Esophagus muscularis mucosa (tissue), 4 donors: ENCODE results near the gene PKHD1.

ENCODE experiments used
- EP300 ChIP-seq: sonication (generic); formaldehyde crosslinking; IDR thresholded peaks from one replicate; pipeline ENCODE4 v1.6.1; 2017; ENCODE audit warnings: antibody characterized with exemption
- POLR2A ChIP-seq: fragments of 450-650 bp; IDR thresholded peaks from one replicate; pipeline ENCODE4 v1.6.1; 2017; ENCODE audit warnings: antibody characterized with exemption, moderate library complexity, mild to moderate bottlenecking, low read depth
- POLR2AphosphoS5 ChIP-seq, 2 donors: sonication (generic); formaldehyde crosslinking; IDR thresholded peaks; one replicate each; pipeline ENCODE4 v1.6.1; 2017; ENCODE audit warnings: antibody characterized with exemption in 2 of 2
- TF ChIP-seq, protein P1 (sequence below), 3 experiments: fragments of 200-600 bp in 2 of 3; fragments of 450-650 bp in 1 of 3; sonication (generic) in 2 of 3; IDR thresholded peaks; one replicate each; pipeline ENCODE4 v1.5.1; 2017 to 2019; ENCODE audit warnings: antibody characterized with exemption in 3 of 3, mild to moderate bottlenecking in 2 of 3, moderate library complexity in 1 of 3

DNA sequence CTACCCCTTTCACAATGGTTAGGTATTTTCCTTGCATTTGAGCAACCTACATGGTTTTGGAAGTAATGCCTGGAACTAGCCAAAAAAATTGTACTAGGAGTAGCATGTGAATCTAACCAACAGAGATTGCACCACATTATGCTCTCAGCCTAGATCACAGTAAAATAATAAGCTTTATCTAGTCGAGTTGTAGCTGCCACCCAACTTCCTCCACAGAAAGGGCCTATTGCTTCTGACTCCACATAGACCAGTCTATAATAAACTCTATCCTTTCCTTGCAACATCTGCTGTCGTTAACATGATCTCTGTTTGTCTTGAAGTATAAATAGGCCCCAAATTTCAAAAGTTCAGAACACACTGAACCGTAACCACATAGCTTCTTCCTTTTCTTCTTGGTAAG lies 375.5 kb downstream of the PKHD1 start:
- TF ChIP-seq, protein P1, sequence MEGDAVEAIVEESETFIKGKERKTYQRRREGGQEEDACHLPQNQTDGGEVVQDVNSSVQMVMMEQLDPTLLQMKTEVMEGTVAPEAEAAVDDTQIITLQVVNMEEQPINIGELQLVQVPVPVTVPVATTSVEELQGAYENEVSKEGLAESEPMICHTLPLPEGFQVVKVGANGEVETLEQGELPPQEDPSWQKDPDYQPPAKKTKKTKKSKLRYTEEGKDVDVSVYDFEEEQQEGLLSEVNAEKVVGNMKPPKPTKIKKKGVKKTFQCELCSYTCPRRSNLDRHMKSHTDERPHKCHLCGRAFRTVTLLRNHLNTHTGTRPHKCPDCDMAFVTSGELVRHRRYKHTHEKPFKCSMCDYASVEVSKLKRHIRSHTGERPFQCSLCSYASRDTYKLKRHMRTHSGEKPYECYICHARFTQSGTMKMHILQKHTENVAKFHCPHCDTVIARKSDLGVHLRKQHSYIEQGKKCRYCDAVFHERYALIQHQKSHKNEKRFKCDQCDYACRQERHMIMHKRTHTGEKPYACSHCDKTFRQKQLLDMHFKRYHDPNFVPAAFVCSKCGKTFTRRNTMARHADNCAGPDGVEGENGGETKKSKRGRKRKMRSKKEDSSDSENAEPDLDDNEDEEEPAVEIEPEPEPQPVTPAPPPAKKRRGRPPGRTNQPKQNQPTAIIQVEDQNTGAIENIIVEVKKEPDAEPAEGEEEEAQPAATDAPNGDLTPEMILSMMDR (IDR thresholded peaks at IDR 0.05): no peak
- TF ChIP-seq POLR2A (no peak), POLR2AphosphoS5 (IDR thresholded peaks at IDR 0.05) (no peak), EP300 (no peak)
